ENCODE measurements around the gene KCTD14.
"Not testable (repeated sequence)": the region's sequence is repeated elsewhere in the genome, so short reads cannot be mapped to it uniquely, and the experiment has no call there.

Gene KCTD14

GRCh38 chr11:77994434-77995362, 28.4 kb downstream of the KCTD14 start, which contains the start of gene INTS4:
Gene INTS4 (minus strand): TSS chr11:77994668. CDS start chr11:77994643, 25 bp downstream.
- peak; percentile 90 for DNase-seq (ENCODE audit: low spot score)
- TF ChIP-seq CTCF (IDR thresholded peaks at IDR 0.05; ENCODE audit: extremely low read depth, insufficient read depth, missing control alignments): no peak
- in situ Hi-C loops (cut with MboI; ENCODE audit: low pct_unique_long_range_greater_than_20kb, low sequenced_read_pairs, unreplicated experiment): no loop called here

GRCh38 chr11:77993902-77994301, 29.2 kb downstream of the KCTD14 start:
- TF ChIP-seq CTCF (IDR thresholded peaks at IDR 0.05; ENCODE audit: extremely low read depth, insufficient read depth, missing control alignments): no peak
- in situ Hi-C loops (cut with MboI; ENCODE audit: low pct_unique_long_range_greater_than_20kb, low sequenced_read_pairs, unreplicated experiment): no loop called here

GRCh38 chr11:77990981-77991380, 32.1 kb downstream of the KCTD14 start:
- DNase-seq (ENCODE audit: low spot score): no peak
- in situ Hi-C loops (cut with MboI; ENCODE audit: low pct_unique_long_range_greater_than_20kb, low sequenced_read_pairs, unreplicated experiment): no loop called here
- TF ChIP-seq CTCF (IDR thresholded peaks at IDR 0.05; ENCODE audit: extremely low read depth, insufficient read depth, missing control alignments): no peak

More at GRCh38 chr11:77993902-77994301, 29.2 kb downstream of the KCTD14 start:
- no peak for DNase-seq (ENCODE audit: low spot score)

- DNase-seq (ENCODE audit: low spot score); in situ Hi-C loops (cut with MboI; ENCODE audit: low pct_unique_long_range_greater_than_20kb, low sequenced_read_pairs, unreplicated experiment): not testable (repeated sequence)
These were observed 36.6 kb downstream of the KCTD14 start for GRCh38 chr11:77986456-77986855.

- in situ Hi-C loops (cut with MboI; ENCODE audit: low pct_unique_long_range_greater_than_20kb, low sequenced_read_pairs, unreplicated experiment): no loop called here
- DNase-seq (ENCODE audit: low spot score): no peak
- TF ChIP-seq CTCF (IDR thresholded peaks at IDR 0.05; ENCODE audit: extremely low read depth, insufficient read depth, missing control alignments): no peak
These were observed 41.6 kb downstream of the KCTD14 start for GRCh38 chr11:77981346-77981947.

- TF ChIP-seq CTCF (IDR thresholded peaks at IDR 0.05; ENCODE audit: extremely low read depth, insufficient read depth, missing control alignments): no peak
- peak; percentile 12 for DNase-seq (ENCODE audit: low spot score)
- in situ Hi-C loops (cut with MboI; ENCODE audit: low pct_unique_long_range_greater_than_20kb, low sequenced_read_pairs, unreplicated experiment): no loop called here
These were observed 54.7 kb downstream of the KCTD14 start for GRCh38 chr11:77968337-77968736.

GRCh38 chr11:77967753-77968152, 55.3 kb downstream of the KCTD14 start:
- in situ Hi-C loops (cut with MboI; ENCODE audit: low pct_unique_long_range_greater_than_20kb, low sequenced_read_pairs, unreplicated experiment): no loop called here
- no peak for TF ChIP-seq CTCF (IDR thresholded peaks at IDR 0.05; ENCODE audit: extremely low read depth, insufficient read depth, missing control alignments)
- no peak for DNase-seq (ENCODE audit: low spot score)
